HG03039 (cell line): ENCODE data around the gene PPIA.

ENCODE experiments used
- ATAC-seq: cut with Tn5 transposase; IDR thresholded peaks from one replicate; pipeline ENCODE4 v1.9.1; 2021; ENCODE audit warnings: mild to moderate bottlenecking, moderate library complexity; ENCODE audit not compliant: unreplicated experiment

The PPIA gene

GRCh38 chr7:44796504-44797328 lies at the start of gene PPIA:
TSS of gene PPIA (plus strand) at chr7:44796681. CDS start at chr7:44796725, 44 bp downstream.
- peak; percentile 85 for ATAC-seq

DNA sequence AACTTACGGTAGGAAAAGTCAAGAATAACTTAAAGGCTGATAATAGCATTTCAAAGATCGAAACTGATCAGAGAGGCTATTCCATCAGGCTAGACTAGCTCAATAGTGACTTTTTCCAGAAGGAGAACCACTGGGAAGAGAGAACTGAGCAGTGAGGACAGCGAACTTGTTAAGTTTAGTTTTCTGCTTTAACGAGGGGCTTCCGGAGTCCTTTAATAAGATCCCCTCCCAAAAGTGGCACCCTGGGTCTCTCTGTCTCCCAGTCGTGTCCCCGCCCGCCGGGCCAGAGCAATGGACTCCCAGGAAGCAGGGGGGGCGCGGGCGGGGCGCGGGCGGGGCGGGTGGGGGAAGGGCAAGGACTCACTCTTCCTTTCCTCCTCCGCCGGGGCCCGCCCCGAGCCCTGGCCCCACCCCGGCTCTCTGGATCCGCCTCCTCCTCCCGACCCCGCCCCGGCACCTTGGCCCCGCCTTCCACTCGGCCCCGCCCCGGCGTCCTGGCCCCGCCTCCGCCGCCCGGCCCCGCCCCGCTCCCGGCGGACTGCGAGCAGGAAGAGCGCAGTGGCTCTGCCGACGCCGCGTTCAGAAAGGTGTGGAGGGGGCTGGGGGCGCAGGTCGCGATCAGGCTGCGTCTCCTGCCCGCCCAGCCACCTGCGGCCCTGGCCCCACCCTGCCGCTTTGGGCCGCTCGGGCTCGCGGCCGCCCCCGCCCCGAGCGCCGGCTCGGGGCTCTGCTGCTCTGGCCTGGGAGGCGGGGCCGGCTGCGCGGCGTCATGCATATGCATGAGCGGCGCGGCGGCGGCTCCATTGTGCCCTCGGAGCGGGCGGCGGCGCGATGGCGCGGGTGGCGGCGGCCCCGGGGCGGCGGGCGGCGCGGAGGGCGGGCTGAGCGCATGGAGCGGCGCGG lies 48.2 kb upstream of the PPIA start, which contains the start of gene ZMIZ2:
Gene ZMIZ2 (plus strand): TSS at position 803 of the 903 bp plus-strand sequence. CDS start 7,403 bp downstream, outside the sequence.
- peak; percentile 64 for ATAC-seq

DNA sequence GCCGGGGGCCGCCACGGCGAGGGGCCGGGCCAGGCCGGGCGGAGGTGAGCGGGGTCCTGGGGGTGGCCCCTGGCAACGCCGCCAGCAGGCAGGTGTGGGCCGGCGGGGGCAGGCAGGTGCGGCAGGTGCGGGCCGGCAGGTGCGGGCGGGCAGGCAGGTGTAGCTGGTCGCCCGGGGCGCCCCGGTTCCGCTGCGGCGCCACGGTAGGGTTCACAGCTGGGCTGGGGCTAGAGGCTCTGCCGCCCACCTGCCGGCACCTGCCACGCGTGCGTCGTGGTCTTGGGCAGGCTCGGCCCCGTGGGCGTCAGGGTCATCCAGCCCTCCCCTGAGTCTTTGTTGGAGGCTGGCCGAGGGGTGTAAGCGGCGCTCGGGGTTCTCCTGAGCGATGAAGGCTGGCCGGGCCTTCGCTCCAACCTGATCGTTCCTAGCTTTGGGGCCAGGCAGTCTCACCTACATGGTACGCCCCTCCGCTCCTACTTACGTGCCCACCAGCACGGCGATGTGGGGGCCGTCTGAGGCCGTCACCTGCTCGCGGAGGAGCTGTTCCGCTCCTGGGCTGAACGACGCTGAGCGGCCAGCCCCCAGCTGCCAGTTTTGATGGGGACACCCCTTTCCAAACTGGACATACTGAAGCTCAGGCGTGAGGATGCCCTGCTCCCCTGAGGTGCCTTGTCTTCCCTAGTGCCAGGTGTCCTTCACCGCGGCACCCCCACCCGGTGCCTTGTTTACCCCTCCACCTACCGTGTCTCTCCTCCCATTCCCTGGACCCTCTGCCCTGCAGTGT lies 47.3 kb upstream of the PPIA start:
- peak; percentile 6 for ATAC-seq

- no peak for ATAC-seq
These were observed 46.5 kb upstream of the PPIA start for GRCh38 chr7:44749992-44750391.

DNA sequence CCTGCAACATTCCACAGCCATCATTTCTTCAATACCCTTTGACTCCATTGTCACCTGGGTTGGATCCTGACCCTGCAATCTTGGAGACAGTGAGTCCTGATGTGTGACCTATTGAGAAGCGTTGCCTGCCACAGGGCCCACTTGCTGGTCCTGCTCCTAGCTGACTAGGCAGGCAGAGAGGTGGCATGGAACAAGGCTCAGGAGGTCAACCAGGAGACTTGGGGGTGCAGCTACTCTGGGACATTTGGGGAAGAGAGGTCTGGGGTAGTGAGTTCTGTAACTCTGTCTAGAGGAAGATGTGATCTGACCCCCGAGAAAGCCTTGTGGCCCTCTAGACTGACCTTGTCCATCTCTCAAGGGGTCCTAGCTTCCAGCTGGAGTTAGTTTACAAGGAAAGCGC lies 46.1 kb upstream of the PPIA start:
- ATAC-seq: no peak

DNA sequence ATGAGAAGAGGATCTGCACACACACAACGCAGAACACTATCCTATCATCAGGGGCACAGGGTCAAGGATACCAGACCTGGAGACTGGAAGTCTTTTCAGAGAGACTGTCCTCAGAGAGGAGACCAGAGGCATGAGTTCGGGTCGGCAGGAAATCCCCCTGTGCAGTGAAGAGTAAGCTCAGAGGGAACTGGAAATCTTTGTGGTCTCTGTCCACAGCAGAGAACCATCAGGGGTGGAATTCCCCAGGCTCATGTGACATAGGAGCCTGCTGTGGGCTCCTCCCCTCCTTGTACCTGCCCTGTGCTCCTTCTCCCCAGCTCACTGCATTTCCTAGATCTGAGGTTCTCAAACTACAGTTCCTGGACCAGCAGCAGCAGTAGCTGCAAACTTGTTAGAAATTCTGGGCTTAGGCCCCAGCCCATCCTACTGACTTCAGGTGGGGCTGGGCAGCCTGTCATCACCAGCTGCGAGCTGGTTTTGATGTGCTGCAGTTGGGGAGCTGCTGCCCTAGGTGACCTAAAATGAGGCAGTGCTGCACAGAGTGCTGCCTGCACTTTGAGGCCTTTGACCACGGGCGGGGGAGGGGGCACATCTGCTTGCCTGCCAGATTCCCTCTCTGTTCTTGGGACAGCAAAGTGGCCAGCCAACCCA lies 45.4 kb upstream of the PPIA start:
- ATAC-seq: peak; percentile 51

GRCh38 chr7:44752822-44753221 lies 43.7 kb upstream of the PPIA start:
- ATAC-seq: no peak

GRCh38 chr7:44754802-44755697 lies 41.4 kb upstream of the PPIA start:
- ATAC-seq: no peak

DNA sequence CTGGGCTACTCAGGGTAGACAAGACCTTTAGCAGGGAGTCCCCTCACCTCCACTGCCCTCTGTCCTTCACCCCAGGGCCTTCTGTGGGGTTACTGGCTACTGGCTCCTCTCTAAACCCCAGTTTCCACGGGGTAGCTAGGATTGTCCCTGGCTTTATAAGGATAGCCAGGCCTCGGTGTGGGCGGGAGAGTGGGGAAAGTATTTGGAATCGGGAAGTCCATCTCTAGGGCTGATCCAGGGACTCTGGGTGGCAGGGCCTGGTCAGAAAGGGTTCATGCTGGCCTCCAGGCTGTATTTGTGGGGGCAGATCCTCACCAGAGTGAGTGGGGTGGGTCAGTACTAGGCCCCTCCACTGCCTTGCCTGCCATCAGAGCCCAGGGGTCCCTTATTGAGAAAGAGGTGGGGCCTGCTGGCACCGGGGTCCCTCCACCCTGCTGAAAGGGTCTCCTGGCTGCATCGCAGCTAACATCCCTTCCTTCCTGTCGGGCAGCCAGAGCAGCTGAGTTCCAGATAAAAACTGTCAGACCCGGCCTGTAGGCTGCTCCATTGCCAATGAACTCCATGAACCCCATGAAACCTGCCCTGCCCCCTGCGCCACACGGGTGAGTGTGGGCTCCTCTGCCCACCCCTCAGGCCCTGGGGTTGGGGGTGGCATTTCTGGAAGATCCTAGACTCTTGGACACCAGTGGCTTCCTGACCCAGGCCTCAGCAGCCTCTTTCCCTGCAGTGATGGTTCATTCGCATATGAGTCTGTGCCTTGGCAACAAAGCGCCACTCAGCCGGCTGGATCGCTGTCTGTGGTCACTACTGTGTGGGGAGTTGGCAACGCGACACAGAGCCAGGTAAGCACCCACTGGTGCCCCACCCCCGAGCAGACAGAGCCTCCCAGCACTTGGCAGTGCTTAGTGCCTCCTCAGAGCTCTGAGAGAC lies 40.5 kb upstream of the PPIA start:
- no peak for ATAC-seq

GRCh38 chr7:44756904-44757303 lies 39.6 kb upstream of the PPIA start:
- no peak for ATAC-seq

GRCh38 chr7:44757311-44757710 lies 39.2 kb upstream of the PPIA start:
- no peak for ATAC-seq

- ATAC-seq: no peak
These were observed 38.7 kb upstream of the PPIA start for GRCh38 chr7:44757739-44758138.

DNA sequence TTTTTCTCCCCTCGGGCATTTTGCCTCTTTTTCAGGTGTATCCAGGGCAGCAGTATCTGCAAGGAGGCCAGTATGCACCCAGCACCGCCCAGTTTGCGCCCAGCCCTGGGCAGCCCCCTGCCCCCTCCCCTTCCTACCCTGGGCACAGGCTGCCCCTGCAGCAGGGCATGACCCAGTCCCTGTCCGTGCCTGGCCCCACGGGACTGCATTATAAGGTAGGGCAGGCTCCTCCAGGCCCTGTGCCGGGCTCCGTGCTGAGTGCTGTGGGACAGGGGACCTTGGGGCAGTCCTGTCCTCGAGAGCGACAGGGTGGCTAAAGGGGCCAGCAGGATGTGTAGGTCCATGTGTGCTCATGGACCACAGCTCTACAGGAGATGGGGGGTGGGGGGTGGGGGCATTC lies 37.2 kb upstream of the PPIA start:
- ATAC-seq: no peak

- no peak for ATAC-seq
These were observed 36.4 kb upstream of the PPIA start for GRCh38 chr7:44760034-44760580.

GRCh38 chr7:44761207-44762161 lies 35.0 kb upstream of the PPIA start:
- no peak for ATAC-seq

DNA sequence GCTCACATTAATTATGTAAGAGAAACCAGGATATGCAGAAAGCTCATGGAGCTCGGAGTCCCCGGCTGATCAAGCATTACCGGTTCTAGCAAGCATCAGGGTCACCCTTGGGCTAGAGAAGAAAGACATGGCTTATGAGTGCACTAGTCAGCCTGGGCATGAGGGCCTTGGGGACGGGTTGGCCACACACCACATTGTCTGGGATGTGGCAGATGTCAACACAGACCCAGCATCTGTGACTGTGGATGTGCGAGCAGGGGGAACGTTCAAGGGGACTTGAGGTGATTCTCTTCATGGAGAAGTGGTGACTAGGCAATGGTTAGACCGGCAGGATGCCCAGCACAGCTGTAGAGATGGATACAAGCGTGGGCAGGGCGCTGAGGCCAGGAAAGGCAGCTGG lies 34.2 kb upstream of the PPIA start:
- no peak for ATAC-seq
